ENCODE measurements around the gene HHIPL1. TPM values are rescaled to one million over a fixed set of nuclear protein-coding genes. Genes with fewer than 3 reads are reported as not detected.
A peak's percentile ranks its signal among the peaks of the same experiment; 100 is the strongest.

Gene HHIPL1
- total RNA-seq, 4 donors from 2014 or later, result 2.6 to 3.9 (median 3.1) TPM

- Histone ChIP-seq H3K27ac (no peak overlapping the region), H3K36me3 (no peaks in the 10 kb centered on the region), H3K27me3 (no peaks in the 10 kb centered on the region), H3K4me3 (no peak overlapping the region), H3K4me1 (peaks cover 0 to 19% (median 9%) of the 10 kb centered on the region in 4 donors), H3K9me3 (peaks cover 0 to 23% (median 0%) of the 10 kb centered on the region in 4 donors)
- WGBS, 2 donors, result 65 to 68% methylated on average over 5 of the region's 5 CpGs
- no peak for DNase-seq (ENCODE audit: low spot score in 2 of 2)
- TF ChIP-seq CTCF (IDR thresholded peaks at IDR 0.05), result no peak
- TF ChIP-seq POLR2A (IDR thresholded peaks at IDR 0.05), result no peak
- no peak for TF ChIP-seq EP300 (IDR thresholded peaks at IDR 0.05)
These were observed 35.1 kb downstream of the HHIPL1 start for GRCh38 chr14:99679996-99680395.

- no peaks in the 10 kb centered on the region for H3K36me3 ChIP-seq
- no peak overlapping the region for H3K27ac ChIP-seq
- peaks cover 0 to 20% (median 9%) of the 10 kb centered on the region in 4 donors for H3K4me1 ChIP-seq
- no peak for TF ChIP-seq CTCF (IDR thresholded peaks at IDR 0.05)
- TF ChIP-seq POLR2A (IDR thresholded peaks at IDR 0.05), result no peak
- TF ChIP-seq EP300 (IDR thresholded peaks at IDR 0.05), result no peak
- H3K27me3 ChIP-seq, result no peaks in the 10 kb centered on the region
- H3K4me3 ChIP-seq, result no peak overlapping the region
- peaks cover 0 to 23% (median 0%) of the 10 kb centered on the region in 4 donors for H3K9me3 ChIP-seq
- WGBS, 2 donors, result 84 to 88% methylated on average over 12 of the region's 12 CpGs
- DNase-seq (ENCODE audit: low spot score in 2 of 2), result no peak
These were observed 36.3 kb downstream of the HHIPL1 start for GRCh38 chr14:99681101-99681831.

- TF ChIP-seq POLR2A (IDR thresholded peaks at IDR 0.05), result no peak
- TF ChIP-seq EP300 (IDR thresholded peaks at IDR 0.05), result no peak
- no peak for TF ChIP-seq CTCF (IDR thresholded peaks at IDR 0.05)
- Histone ChIP-seq H3K27me3 (no peaks in the 10 kb centered on the region), H3K4me3 (no peak overlapping the region), H3K36me3 (no peaks in the 10 kb centered on the region), H3K9me3 (peaks cover 0 to 23% (median 0%) of the 10 kb centered on the region in 4 donors), H3K27ac (no peak overlapping the region), H3K4me1 (peaks cover 0 to 20% (median 9%) of the 10 kb centered on the region in 4 donors)
- 77 to 80% methylated on average over 11 of the region's 11 CpGs for WGBS, 2 donors
- DNase-seq (ENCODE audit: low spot score in 2 of 2), result no peak
These were observed 36.9 kb downstream of the HHIPL1 start for GRCh38 chr14:99681832-99682148.

- H3K27ac ChIP-seq, result peak overlapping the region; percentile 76 to 89 (median 83)
- peak; percentile 67 to 81 for DNase-seq (ENCODE audit: low spot score in 2 of 2)
- H3K27me3 ChIP-seq, result no peaks in the 10 kb centered on the region
- TF ChIP-seq CTCF (IDR thresholded peaks at IDR 0.05) (peak; percentile 85 to 95 (median 91)), EP300 (IDR thresholded peaks at IDR 0.05) (no peak), POLR2A (IDR thresholded peaks at IDR 0.05) (no peak)
- 1% methylated on average over 24 to 42 of the region's 42 CpGs for whole genome bisulfite sequencing, 2 donors
- peak overlapping the region; percentile 71 to 92 (median 86) for H3K4me3 ChIP-seq
- no peaks in the 10 kb centered on the region for H3K36me3 ChIP-seq
- H3K9me3 ChIP-seq, result peaks cover 0 to 13% (median 0%) of the 10 kb centered on the region in 4 donors
- H3K4me1 ChIP-seq, result peaks cover 0 to 20% (median 9%) of the 10 kb centered on the region in 4 donors
These were observed 38.1 kb downstream of the HHIPL1 start for GRCh38 chr14:99682809-99683618.

All from tibial nerve (tissue), 4 donors.